CD4-positive, alpha-beta T cell treated with Interleukin-17A for 4 hours (primary cell): ENCODE measurements around the gene PLXND1.
A peak's percentile ranks its signal among the peaks of the same experiment; 100 is the strongest.

ENCODE experiments used
- DNase-seq: peaks from one replicate; pipeline ENCODE4 v3.0.0-alpha.2; 2020; ENCODE audit warnings: mixed read lengths

PLXND1 gene

GRCh38 chr3:129581623-129582022 lies 24.9 kb downstream of the PLXND1 start:
- no peak for DNase-seq

- DNase-seq, result no peak
Observed at GRCh38 chr3:129579991-129580390, 26.5 kb downstream of the PLXND1 start.

- peak; percentile 18 for DNase-seq
Observed at GRCh38 chr3:129577925-129578786, 28.3 kb downstream of the PLXND1 start.

GRCh38 chr3:129577366-129577765 lies 29.1 kb downstream of the PLXND1 start:
- DNase-seq, result no peak

GRCh38 chr3:129576514-129577352 lies 29.7 kb downstream of the PLXND1 start:
- DNase-seq, result peak; percentile 74

- no peak for DNase-seq
Observed at GRCh38 chr3:129575997-129576384, 30.5 kb downstream of the PLXND1 start.

GRCh38 chr3:129575233-129575996 lies 31.1 kb downstream of the PLXND1 start:
- DNase-seq, result no peak

GRCh38 chr3:129574206-129574605 lies 32.3 kb downstream of the PLXND1 start:
- DNase-seq, result no peak

GRCh38 chr3:129573493-129573892 lies 33.0 kb downstream of the PLXND1 start:
- DNase-seq, result no peak

GRCh38 chr3:129572603-129573002 lies 33.9 kb downstream of the PLXND1 start:
- DNase-seq, result no peak

GRCh38 chr3:129571605-129572547 lies 34.6 kb downstream of the PLXND1 start:
- DNase-seq, result no peak

GRCh38 chr3:129569856-129570255 lies 36.6 kb downstream of the PLXND1 start:
- DNase-seq, result no peak

GRCh38 chr3:129567939-129568338 lies 38.5 kb downstream of the PLXND1 start:
- DNase-seq, result no peak

GRCh38 chr3:129567176-129567705 lies 39.2 kb downstream of the PLXND1 start:
- DNase-seq, result no peak

- no peak for DNase-seq
Observed at GRCh38 chr3:129565902-129566301, 40.6 kb downstream of the PLXND1 start.

- DNase-seq, result no peak
Observed at GRCh38 chr3:129564981-129565644, 41.4 kb downstream of the PLXND1 start.

- no peak for DNase-seq
Observed at GRCh38 chr3:129563850-129564535, 42.5 kb downstream of the PLXND1 start.

- no peak for DNase-seq
Observed at GRCh38 chr3:129563332-129563731, 43.1 kb downstream of the PLXND1 start.

GRCh38 chr3:129562803-129563202 lies 43.7 kb downstream of the PLXND1 start:
- DNase-seq, result no peak

GRCh38 chr3:129561619-129562248 lies 44.7 kb downstream of the PLXND1 start:
- no peak for DNase-seq
